B cell (primary cell): ENCODE results near the gene ROR2.

ENCODE experiments used
- EZH2 ChIP-seq: IDR thresholded peaks from 2 replicates; pipeline ENCODE4 v1.6.1; 2012; ENCODE audit warnings: borderline replicate concordance, low read depth, mild to moderate bottlenecking, moderate library complexity, low read length; ENCODE audit not compliant: insufficient read depth, poor library complexity, severe bottlenecking
- TF ChIP-seq, protein P1 (sequence below): fragments of 200-600 bp; IDR thresholded peaks from one replicate; pipeline ENCODE4 v1.8.0; 2022; ENCODE audit warnings: antibody characterized with exemption, mild to moderate bottlenecking

DNA sequence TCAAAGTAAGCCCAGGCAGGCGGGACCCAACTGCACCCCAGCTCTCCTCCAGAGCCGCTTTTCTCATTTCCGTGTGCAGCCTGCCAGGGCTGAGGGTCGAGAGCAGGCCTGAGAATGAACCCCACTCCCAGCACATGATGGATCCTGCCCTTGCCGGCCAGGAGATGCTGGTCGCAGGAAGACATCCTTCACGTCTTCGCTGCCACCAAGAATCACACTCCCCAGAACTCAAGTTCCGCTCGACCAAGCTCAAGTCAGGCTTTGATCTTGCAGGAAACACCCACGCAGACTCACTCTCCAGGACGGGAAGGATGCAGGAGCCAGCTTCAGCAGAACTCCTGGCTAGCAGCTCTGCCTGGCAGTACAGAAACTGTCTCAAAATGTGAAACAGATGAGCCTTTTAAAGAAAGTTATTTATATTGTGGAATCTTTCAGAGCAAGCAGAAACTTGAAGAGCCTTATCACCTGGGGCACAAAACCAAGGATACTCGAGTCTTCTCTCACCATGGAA is 102.4 kb downstream of the ROR2 start:
- TF ChIP-seq, protein P1, sequence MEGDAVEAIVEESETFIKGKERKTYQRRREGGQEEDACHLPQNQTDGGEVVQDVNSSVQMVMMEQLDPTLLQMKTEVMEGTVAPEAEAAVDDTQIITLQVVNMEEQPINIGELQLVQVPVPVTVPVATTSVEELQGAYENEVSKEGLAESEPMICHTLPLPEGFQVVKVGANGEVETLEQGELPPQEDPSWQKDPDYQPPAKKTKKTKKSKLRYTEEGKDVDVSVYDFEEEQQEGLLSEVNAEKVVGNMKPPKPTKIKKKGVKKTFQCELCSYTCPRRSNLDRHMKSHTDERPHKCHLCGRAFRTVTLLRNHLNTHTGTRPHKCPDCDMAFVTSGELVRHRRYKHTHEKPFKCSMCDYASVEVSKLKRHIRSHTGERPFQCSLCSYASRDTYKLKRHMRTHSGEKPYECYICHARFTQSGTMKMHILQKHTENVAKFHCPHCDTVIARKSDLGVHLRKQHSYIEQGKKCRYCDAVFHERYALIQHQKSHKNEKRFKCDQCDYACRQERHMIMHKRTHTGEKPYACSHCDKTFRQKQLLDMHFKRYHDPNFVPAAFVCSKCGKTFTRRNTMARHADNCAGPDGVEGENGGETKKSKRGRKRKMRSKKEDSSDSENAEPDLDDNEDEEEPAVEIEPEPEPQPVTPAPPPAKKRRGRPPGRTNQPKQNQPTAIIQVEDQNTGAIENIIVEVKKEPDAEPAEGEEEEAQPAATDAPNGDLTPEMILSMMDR, result no peak
- no peak for TF ChIP-seq EZH2
